Measurements from ENCODE around the gene CST7.

Gene CST7

GRCh38 chr20:24971376-24972101 is 22.5 kb downstream of the CST7 start:
- no peak for DNase-seq (ENCODE audit: extremely low read depth, low read depth)
- no peak for TF ChIP-seq CTCF (IDR thresholded peaks at IDR 0.05; ENCODE audit: low read depth, low read length)

- DNase-seq (ENCODE audit: extremely low read depth, low read depth) = no peak
- no peak for TF ChIP-seq CTCF (IDR thresholded peaks at IDR 0.05; ENCODE audit: low read depth, low read length)
Observed at GRCh38 chr20:24972341-24972740, 23.3 kb downstream of the CST7 start.

- no peak for TF ChIP-seq CTCF (IDR thresholded peaks at IDR 0.05; ENCODE audit: low read depth, low read length)
- no peak for DNase-seq (ENCODE audit: extremely low read depth, low read depth)
Observed at GRCh38 chr20:24977336-24977735, 28.3 kb downstream of the CST7 start.

- no peak for DNase-seq (ENCODE audit: extremely low read depth, low read depth)
- no peak for TF ChIP-seq CTCF (IDR thresholded peaks at IDR 0.05; ENCODE audit: low read depth, low read length)
Observed at GRCh38 chr20:24977797-24978196, 28.7 kb downstream of the CST7 start.

GRCh38 chr20:24978513-24978912 is 29.4 kb downstream of the CST7 start:
- DNase-seq (ENCODE audit: extremely low read depth, low read depth) = no peak
- no peak for TF ChIP-seq CTCF (IDR thresholded peaks at IDR 0.05; ENCODE audit: low read depth, low read length)

- DNase-seq (ENCODE audit: extremely low read depth, low read depth) = no peak
- no peak for TF ChIP-seq CTCF (IDR thresholded peaks at IDR 0.05; ENCODE audit: low read depth, low read length)
Observed at GRCh38 chr20:24979036-24979960, 30.2 kb downstream of the CST7 start.

Data from AG09319 (cell line).